Esophagus squamous epithelium (tissue), 4 donors: ENCODE data around the gene ADAMTSL1.

ENCODE experiments used
- POLR2A ChIP-seq, 4 donors: fragments of 450-650 bp; IDR thresholded peaks; one replicate each; pipeline ENCODE4 v1.6.1; 2017; ENCODE audit warnings: antibody characterized with exemption in 4 of 4, mild to moderate bottlenecking in 4 of 4, moderate library complexity in 3 of 4
- TF ChIP-seq, protein P1 (sequence below), 6 experiments: fragments of 450-650 bp in 4 of 6; fragments of 200-600 bp in 2 of 6; sonication (generic) in 2 of 6; IDR thresholded peaks; one replicate each; pipeline ENCODE4 v1.5.1; 2016 to 2019; ENCODE audit warnings: antibody characterized with exemption in 6 of 6, mild to moderate bottlenecking in 4 of 6, moderate library complexity in 4 of 6

DNA sequence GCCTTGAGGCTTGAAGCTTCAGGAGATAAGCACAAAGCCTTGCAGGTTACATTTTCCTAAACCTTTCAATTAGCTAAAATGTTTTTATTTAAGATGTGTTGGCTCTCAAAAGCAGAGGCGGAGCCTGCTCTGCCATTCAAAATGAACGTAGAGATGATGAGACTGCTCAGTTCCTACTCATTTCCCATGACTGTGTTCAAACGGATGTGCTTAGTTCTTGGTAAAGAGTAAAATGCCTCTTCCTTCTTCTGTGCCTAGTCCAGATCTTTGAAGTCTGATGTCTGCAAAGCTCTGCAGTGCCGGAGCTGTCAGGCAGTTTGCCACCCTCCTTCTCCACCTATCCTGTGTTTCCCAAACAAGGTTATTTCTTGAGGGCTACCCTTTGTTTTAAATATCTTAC lies 46.3 kb upstream of the ADAMTSL1 start:
- TF ChIP-seq, protein P1, sequence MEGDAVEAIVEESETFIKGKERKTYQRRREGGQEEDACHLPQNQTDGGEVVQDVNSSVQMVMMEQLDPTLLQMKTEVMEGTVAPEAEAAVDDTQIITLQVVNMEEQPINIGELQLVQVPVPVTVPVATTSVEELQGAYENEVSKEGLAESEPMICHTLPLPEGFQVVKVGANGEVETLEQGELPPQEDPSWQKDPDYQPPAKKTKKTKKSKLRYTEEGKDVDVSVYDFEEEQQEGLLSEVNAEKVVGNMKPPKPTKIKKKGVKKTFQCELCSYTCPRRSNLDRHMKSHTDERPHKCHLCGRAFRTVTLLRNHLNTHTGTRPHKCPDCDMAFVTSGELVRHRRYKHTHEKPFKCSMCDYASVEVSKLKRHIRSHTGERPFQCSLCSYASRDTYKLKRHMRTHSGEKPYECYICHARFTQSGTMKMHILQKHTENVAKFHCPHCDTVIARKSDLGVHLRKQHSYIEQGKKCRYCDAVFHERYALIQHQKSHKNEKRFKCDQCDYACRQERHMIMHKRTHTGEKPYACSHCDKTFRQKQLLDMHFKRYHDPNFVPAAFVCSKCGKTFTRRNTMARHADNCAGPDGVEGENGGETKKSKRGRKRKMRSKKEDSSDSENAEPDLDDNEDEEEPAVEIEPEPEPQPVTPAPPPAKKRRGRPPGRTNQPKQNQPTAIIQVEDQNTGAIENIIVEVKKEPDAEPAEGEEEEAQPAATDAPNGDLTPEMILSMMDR (IDR thresholded peaks at IDR 0.05) = no peak
- no peak for TF ChIP-seq POLR2A (IDR thresholded peaks at IDR 0.05)
